ENCODE measurements around the gene OR51B6. TPM values are rescaled to one million over a fixed set of nuclear protein-coding genes. Genes with fewer than 3 reads are reported as not detected.

Gene OR51B6
- total and polyA plus RNA-seq, 2 donors (not counting 3 experiments of a cell fraction or from before 2014, with no cell fraction given), result not detected

DNA sequence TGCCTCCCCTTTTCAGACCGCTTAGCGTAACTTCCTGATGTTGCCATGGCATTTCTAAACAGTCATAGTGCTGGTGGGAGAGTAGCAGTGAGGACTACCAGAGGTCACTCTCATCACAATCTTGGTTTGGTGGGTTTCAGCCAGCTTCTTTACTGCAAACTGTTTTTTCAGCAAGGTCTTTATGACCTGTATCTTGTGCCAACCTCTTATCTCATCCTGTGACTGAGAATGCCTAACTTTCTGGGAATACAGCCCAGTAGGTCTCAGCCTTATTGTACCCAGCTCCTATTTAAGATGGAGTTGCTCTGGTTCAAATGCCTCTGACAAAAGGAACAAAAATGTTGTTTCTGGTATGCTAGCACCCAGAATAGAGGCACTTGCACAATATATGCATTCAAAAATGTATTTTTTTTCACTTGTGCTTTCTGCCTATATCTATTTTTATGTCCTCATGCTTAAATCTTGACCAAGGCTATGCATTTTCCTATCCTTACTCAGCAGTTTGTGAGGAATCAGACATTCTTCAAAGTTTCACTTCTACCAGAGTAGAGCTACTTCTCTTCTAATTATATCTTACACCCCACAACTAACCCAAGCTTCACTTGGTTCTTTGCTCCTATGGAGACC, 16.3 kb downstream of the OR51B6 start:
- Histone ChIP-seq H3K36me3 (ENCODE audit: control insufficient read depth in 2 of 2, extremely low read depth in 1 of 2, insufficient read depth in 2 of 2, low read length in 2 of 2) (no peaks in the 10 kb centered on the region), H3K9me1 (replicated peaks; ENCODE audit: control insufficient read depth, extremely low read depth, insufficient read depth, low read length) (no peaks in the 10 kb centered on the region), H4K20me1 (replicated peaks; ENCODE audit: control insufficient read depth, extremely low read depth, insufficient read depth, low read length) (no peaks in the 10 kb centered on the region), H3K4me3 (replicated peaks in 1 of 3; ENCODE audit: insufficient read depth in 1 of 3, low read depth in 1 of 3, low read length in 3 of 3) (no peak overlapping the region), H3K27me3 (ENCODE audit: control insufficient read depth in 2 of 2, insufficient read depth in 2 of 2, low read length in 2 of 2) (no peaks in the 10 kb centered on the region), H3K79me2 (ENCODE audit: control insufficient read depth, insufficient read depth, low read length) (no peaks in the 10 kb centered on the region), H2AFZ (ENCODE audit: low read depth, low read length) (no peak overlapping the region), H3K9me3 (replicated peaks; ENCODE audit: control insufficient read depth, insufficient read depth, low read length) (no peaks in the 10 kb centered on the region), H3K27ac (ENCODE audit: insufficient read depth, low read depth, low read length) (peak overlapping the region; percentile 69), H3K9ac (replicated peaks; ENCODE audit: extremely low read depth, insufficient read depth, low read length) (no peak overlapping the region), H3K4me1 (ENCODE audit: control insufficient read depth, extremely low read depth, insufficient read depth, low read length) (peaks cover 32% of the 10 kb centered on the region), H3K4me2 (ENCODE audit: insufficient read depth, low read length) (no peak overlapping the region)
- TF ChIP-seq, protein P1, sequence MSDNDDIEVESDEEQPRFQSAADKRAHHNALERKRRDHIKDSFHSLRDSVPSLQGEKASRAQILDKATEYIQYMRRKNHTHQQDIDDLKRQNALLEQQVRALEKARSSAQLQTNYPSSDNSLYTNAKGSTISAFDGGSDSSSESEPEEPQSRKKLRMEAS (IDR thresholded peaks at IDR 0.05; ENCODE audit: insufficient read depth, insufficient read length), result no peak
- TF ChIP-seq, protein P2, sequence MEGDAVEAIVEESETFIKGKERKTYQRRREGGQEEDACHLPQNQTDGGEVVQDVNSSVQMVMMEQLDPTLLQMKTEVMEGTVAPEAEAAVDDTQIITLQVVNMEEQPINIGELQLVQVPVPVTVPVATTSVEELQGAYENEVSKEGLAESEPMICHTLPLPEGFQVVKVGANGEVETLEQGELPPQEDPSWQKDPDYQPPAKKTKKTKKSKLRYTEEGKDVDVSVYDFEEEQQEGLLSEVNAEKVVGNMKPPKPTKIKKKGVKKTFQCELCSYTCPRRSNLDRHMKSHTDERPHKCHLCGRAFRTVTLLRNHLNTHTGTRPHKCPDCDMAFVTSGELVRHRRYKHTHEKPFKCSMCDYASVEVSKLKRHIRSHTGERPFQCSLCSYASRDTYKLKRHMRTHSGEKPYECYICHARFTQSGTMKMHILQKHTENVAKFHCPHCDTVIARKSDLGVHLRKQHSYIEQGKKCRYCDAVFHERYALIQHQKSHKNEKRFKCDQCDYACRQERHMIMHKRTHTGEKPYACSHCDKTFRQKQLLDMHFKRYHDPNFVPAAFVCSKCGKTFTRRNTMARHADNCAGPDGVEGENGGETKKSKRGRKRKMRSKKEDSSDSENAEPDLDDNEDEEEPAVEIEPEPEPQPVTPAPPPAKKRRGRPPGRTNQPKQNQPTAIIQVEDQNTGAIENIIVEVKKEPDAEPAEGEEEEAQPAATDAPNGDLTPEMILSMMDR (IDR thresholded peaks at IDR 0.05; ENCODE audit: extremely low read depth in 1 of 2, insufficient read depth in 1 of 2, low read depth in 1 of 2, low read length in 2 of 2), result no peak
- TF ChIP-seq FOS (IDR thresholded peaks at IDR 0.05; ENCODE audit: borderline replicate concordance, insufficient read depth, low read length) (peak; percentile 56), POLR2AphosphoS5 (IDR thresholded peaks at IDR 0.05; ENCODE audit: insufficient read depth, low read depth, low read length) (peak; percentile 26), EZH2 (IDR thresholded peaks at IDR 0.05; ENCODE audit: borderline replicate concordance, low read depth, low read length, severe bottlenecking) (no peak), JUN (IDR thresholded peaks at IDR 0.05; ENCODE audit: borderline replicate concordance, insufficient read depth, insufficient read length, low read depth) (peak; percentile 63), GATA2 (IDR thresholded peaks at IDR 0.05; ENCODE audit: insufficient read depth, insufficient read length, low read depth, low read length) (peak; percentile 76), MYC (IDR thresholded peaks at IDR 0.05; ENCODE audit: low read depth, low read length) (no peak), POLR2A (IDR thresholded peaks at IDR 0.05; ENCODE audit: low read depth, low read length) (no peak)
- FAIRE-seq (no peak), DNase-seq (ENCODE audit: low read depth, low spot score) (peak; percentile 92)
- no TSS peak for BruUV-seq (replicated peaks)
- POLR2A ChIA-PET, result no interaction called here
- dilution Hi-C loops (cut with MboI; ENCODE audit: extremely low pct_ligation_motif_present, low sequenced_read_pairs) (no loop called here), intact Hi-C loops (cut with micrococcal nuclease) (loop anchor here (1.0 kb wide), 1 partner anchor 87 kb away; no protein-coding TSS in a partner anchor)
- CTCF ChIA-PET, result interaction anchor here (1.0 to 1.4 kb wide), 3 partner anchors 76 to 731 kb away, joined by 3 read pairs; partner anchors contain the start of gene OR51D1
